Stimulated activated CD4-positive, alpha-beta T cell treated with anti-CD3 and anti-CD28 coated beads, Interleukin-1b, Interleukin-23, amount 100 ng/mL, for 24 hours (primary cell): ENCODE results near the gene CFAP157.

Experiments used
- DNase-seq, 4 experiments: peaks; one replicate each; pipeline ENCODE4 v3.0.0-alpha.2; 2020; ENCODE audit warnings: low read depth in 4 of 4, low spot score in 1 of 4

Gene CFAP157

DNA sequence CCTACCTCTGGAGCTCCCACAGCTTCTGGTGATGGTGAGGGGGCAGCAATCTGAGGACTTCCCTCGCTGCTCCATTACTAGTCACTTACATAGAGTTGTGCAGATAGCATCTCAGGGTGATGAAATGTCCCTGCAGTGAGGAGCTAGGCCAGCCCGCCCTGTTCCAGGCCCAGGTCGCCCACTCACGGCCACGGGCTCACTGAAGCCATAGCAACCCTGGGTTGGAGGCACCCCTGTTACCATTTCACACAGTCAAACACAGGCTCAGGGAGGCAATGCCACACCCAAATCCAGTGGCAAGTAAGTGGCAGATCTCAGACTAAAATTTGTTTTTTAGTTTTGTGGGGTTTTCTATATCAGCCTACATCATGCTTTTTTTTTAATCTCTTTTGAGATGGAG lies 52.1 kb downstream of the CFAP157 start:
- no peak for DNase-seq

GRCh38 chr9:127761061-127761460 lies 54.3 kb downstream of the CFAP157 start:
- no peak for DNase-seq

- DNase-seq = no peak
Measured at GRCh38 chr9:127761491-127761956, 54.7 kb downstream of the CFAP157 start.

DNA sequence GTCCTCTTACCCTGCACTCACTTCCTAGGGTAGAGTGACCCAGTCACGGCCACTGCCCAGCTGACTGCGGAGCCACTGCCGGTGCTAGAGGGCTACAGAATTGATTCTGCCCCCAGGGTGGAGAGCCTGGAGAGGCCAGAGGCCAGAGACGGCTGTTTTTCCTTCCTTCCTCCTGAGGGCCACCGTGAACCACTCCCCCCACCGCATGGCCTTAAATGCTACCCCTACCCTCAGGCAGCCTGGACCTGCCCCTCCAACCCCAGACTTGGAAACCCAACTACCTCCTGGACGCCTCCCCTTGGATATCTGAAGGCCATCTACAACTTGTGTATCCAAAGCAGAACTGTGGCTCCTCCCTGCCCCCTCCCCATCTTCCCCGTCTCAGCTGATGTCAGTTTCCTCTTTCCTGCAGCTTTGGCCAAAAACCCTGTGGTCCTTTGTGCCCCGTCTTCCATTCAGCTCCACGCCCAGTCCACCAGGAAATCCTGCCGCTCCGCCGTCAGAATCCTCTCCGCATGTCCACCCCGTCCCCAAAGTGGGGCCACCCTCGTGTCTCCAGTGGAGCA lies 55.4 kb downstream of the CFAP157 start:
- no peak for DNase-seq

DNA sequence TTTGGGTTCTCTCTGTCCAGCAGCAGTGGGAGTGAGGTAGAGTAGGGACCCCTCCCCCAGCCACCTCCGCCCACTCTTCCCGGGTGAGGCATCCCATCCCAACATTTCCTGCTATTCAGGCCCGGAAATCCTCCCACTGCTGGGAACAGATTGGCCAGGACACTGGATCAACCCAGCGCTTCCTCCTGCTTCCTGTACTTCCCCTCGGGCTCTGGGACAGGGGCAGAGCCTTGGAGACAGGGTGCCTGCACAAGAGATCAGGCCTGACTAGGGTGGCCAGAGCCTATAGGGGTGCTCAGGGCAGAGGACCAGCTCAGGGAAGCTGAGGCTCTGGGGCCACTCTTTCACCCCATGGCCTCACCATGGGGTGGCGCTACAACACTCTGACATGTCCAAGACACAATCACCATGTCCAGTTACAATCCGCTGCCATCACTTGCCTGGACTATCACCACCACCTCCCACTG lies 57.2 kb downstream of the CFAP157 start:
- no peak for DNase-seq

DNA sequence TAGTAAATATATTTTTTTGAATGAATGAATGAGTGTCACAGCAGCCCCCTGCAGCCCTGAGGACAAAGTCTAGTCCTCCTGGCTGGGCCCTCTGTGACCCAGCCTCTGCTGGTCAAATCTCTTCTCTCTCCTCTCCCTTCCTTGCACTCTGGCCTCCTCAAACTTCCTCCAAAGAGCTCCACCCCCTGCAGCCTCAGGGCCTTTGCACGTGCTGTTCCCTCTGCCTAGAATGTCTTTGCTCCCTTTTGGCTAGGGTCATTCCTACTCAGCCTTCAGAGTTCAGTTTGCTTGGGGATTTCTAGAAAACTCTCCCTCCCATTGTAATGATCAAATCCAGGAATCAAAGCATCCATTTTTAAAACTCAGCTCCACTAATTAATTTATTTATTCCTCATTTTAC lies 58.6 kb downstream of the CFAP157 start:
- DNase-seq = no peak
